Loucy (cell line): ENCODE measurements around the gene SH2D6.

ENCODE experiments used
- CTCF ChIP-seq: fragments of 200-600 bp; sonication (generic); conservative IDR thresholded peaks from 2 replicates; pipeline ENCODE4 v1.5.1; 2014; ENCODE audit warnings: mild to moderate bottlenecking, antibody characterized with exemption, low read length
- EZH2phosphoT487 ChIP-seq: fragments of 200-600 bp; IDR thresholded peaks from 2 replicates; pipeline ENCODE4 v1.6.1; 2018; ENCODE audit warnings: antibody characterized with exemption, mild to moderate bottlenecking, moderate library complexity, borderline replicate concordance

DNA sequence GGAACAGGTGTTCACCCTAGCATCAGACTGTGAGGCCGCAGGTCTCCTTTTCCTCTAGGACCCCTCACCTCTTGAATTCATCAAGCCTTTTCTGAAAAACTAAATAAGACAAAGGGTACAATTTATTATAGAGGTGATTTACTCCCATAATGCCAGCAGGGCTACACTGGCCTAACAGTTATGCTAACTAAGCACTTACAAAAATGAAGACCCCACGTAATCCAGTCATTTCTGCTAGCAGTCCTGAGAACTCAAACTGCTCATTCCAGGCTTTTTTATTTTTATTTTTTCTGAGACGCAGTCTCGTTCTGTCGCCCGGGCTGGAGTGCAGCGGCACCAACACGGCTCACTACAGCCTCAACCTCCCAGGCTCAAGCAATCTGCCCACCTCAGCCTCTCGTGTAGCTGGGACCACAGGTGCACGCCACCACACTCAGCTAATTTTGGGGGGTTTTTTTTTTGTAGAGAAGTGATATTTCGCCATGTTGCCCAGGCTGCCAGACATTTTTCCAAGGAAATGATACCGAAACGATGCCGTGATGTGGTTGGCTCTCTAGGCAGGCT lies 22.5 kb upstream of the SH2D6 start:
- TF ChIP-seq CTCF (no peak), EZH2phosphoT487 (no peak)
